Stimulated activated effector memory CD8-positive, alpha-beta T cell treated with anti-CD3 and anti-CD28 coated beads, Interleukin-12 subunit alpha, Interleukin-12 subunit beta, amount 100 ng/mL, for 72 hours (primary cell): ENCODE results near the gene PPP1R15B.

Experiments
- ATAC-seq: fragments of 150-1000 bp; cut with Tn5 transposase; 2 replicates; pipeline ENCODE4 v1.10.0; 2021
- DNase-seq, 2 donors: peaks; one replicate each; pipeline ENCODE4 v3.0.0; 2021 to 2022; ENCODE audit warnings: low spot score in 2 of 2
- H3K27ac Mint-ChIP-seq: one replicate; pipeline ENCODE4 v1.8.0; 2022; ENCODE audit warnings: mild to moderate bottlenecking, mixed read lengths
- H3K36me3 Mint-ChIP-seq: one replicate; pipeline ENCODE4 v1.8.0; 2022; ENCODE audit warnings: mild to moderate bottlenecking, mixed read lengths
- H3K4me1 Mint-ChIP-seq: one replicate; pipeline ENCODE4 v1.8.0; 2022; ENCODE audit warnings: mixed read lengths
- H3K4me3 Mint-ChIP-seq: one replicate; pipeline ENCODE4 v1.8.0; 2022; ENCODE audit warnings: mild to moderate bottlenecking, mixed read lengths
- H3K9me3 Mint-ChIP-seq: one replicate; pipeline ENCODE4 v1.8.0; 2022; ENCODE audit warnings: mixed read lengths

PPP1R15B gene

DNA sequence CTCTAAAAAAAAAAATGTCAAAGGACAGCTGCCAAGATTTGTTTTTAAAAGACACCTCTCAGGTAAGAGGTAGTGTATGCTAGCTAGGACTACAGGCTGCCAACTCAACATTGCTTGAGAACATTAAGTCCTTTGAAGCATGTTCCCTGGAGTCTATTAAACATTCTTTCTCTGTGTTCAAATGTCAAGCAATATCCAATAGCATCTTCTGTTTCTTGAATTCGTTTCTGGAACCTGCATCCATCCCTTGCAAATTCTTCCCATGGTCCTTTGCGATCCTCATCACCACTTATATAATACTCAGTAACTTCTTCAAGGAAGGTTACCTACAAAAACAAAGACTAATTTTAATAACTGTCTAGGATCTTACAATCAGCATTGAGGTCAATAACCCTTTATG, 5.6 kb downstream of the PPP1R15B start:
- Mint-ChIP-seq H3K27ac (no peak overlapping the region), H3K4me1 (peaks cover 18% of the 10 kb centered on the region), H3K4me3 (peak overlapping the region; percentile 95), H3K36me3 (peaks cover 100% of the 10 kb centered on the region), H3K9me3 (no peaks in the 10 kb centered on the region)
- DNase-seq (no peak), ATAC-seq (no peak)

DNA sequence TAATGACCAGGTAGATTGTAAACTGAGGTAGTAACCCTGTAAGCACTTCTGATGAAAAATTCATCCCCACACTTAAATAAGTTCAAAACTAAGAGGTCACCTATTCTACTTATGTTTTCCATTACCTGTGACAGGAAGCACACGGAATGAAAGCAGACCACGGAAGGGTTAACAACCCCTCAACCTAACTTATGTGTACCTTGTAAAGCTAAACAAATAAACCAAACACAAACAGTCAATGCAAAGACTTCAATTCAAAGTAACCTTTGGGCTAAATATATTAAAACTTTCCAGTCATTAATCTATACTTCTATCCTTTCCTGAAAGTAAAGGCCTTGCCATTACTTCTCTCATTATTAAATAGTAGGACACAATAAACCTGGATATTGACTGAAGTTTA, 7.0 kb downstream of the PPP1R15B start:
- ATAC-seq: no peak
- H3K4me1 Mint-ChIP-seq: peaks cover 22% of the 10 kb centered on the region
- no peaks in the 10 kb centered on the region for H3K9me3 Mint-ChIP-seq
- DNase-seq: no peak
- peak overlapping the region; percentile 63 for H3K27ac Mint-ChIP-seq
- H3K36me3 Mint-ChIP-seq: peaks cover 100% of the 10 kb centered on the region
- peak overlapping the region; percentile 4 for H3K4me3 Mint-ChIP-seq

DNA sequence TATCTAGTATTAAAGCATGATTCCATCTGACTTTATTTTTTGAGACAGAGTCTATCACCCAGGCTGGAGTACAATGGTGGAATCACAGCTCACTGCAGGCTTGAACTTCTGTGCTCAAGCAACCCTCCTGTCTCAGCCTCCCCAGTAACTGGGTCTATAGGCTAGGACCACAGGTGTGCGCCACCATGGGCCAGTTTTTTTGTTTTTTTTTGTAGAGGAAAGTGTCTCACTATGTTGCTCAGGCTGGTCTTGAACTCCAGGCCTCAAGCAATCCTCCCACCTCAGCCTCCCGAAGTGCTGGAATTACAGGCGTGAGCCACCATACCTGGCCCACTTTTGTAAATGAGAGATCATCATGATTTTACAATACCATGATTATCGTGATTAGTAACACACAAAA, 9.2 kb downstream of the PPP1R15B start:
- Mint-ChIP-seq H3K9me3 (no peaks in the 10 kb centered on the region), H3K4me1 (peaks cover 22% of the 10 kb centered on the region), H3K36me3 (peaks cover 100% of the 10 kb centered on the region), H3K4me3 (no peak overlapping the region), H3K27ac (peak overlapping the region; percentile 11)
- DNase-seq (no peak), ATAC-seq (no peak)

DNA sequence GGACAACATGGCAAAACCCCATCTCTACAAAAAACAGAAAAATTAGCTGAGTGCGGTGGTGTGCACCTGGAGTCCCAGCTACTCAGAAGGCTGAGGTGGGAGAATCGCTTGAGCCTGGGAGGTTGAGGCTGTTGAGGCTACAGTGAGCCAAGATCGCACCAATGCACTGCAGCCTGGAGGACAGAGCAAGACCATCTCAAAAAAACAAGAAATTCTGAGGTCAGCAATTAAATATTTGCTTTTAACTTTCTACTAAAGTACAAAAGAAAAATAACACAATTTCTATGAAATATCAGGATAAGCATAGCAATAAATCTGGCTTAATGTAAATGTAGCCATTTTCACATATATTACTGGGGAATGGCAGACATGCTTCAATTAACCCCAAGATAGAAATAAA, 9.9 kb downstream of the PPP1R15B start:
- no peak for ATAC-seq
- no peak for DNase-seq
- H3K4me3 Mint-ChIP-seq: no peak overlapping the region
- peak overlapping the region; percentile 70 for H3K27ac Mint-ChIP-seq
- H3K4me1 Mint-ChIP-seq: peaks cover 22% of the 10 kb centered on the region
- H3K9me3 Mint-ChIP-seq: no peaks in the 10 kb centered on the region
- peaks cover 100% of the 10 kb centered on the region for H3K36me3 Mint-ChIP-seq

DNA sequence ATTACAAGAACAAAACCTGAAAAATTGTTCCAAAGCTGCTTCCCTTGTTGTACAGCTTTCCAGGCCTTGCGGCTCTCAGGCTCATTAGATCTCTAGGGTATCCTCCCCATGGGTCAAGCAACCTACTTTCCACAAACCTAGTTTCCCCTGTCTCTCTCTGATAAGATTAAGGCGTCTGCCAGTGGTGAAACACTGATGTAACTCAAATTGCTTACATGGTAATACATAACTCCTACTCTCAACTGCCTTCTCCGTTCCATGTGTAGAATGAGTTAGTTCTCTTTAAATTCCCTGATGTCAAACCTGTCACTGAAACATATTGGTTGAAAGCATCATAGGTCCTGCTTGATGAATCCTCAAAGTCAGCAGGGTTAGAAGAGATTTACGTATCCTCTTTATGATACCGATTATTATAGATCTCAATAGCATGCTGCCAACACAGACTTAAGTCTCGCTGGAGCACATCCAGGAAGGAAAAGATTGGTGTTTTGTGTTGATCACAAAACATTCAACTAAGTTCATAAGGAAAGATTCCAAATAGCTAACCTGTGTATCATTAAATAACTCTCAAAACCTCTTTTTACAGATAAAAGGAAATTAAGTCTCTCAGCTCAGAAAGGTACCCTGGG, 10.6 kb downstream of the PPP1R15B start:
- DNase-seq: no peak
- peaks cover 100% of the 10 kb centered on the region for H3K36me3 Mint-ChIP-seq
- H3K27ac Mint-ChIP-seq: peak overlapping the region; percentile 70
- H3K9me3 Mint-ChIP-seq: no peaks in the 10 kb centered on the region
- no peak for ATAC-seq
- H3K4me3 Mint-ChIP-seq: no peak overlapping the region
- H3K4me1 Mint-ChIP-seq: peaks cover 18% of the 10 kb centered on the region

DNA sequence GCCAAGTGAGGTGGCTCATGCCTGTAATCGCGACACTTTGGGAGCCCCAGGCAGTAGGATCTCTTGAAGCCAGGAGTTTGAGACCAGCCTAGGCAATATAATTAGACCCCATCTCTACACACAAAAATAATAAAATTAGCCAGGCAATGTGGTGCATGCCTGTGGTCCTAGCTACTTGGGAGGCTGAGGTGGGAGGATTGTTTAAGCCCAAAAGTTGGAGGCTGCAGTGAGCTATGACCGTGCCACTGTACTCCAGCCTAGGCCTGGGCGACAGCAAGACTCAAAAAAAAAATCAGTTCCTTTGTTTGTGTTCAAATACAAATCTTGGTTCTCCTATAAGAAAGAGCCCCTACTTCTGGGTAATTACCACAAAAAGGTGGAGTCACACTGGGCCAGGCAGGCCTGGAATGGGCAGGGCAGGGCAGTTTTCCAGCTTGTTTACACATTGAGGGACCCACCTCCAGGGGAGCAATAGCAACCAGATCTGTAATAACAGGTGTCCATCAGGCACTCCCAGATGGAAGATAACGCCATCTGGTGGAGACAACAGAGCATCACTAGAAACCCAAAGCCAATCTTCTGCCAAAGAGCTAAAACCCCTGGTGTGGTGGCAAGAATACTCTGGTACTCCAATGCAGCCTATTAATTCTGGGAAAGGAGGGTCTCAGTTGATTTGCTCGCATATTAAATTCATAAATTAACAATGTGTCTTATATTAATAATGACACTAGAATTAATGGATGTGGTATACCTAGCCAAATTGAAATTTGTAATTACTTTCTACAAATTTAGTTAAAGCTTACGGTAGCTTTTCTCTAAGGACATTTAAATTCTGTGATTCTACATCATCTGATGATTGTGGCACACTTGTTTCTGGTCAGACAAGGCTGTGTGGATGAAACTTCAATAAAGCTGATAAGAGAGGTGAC, 13.2 kb downstream of the PPP1R15B start:
- Mint-ChIP-seq H3K36me3 (peaks cover 93% of the 10 kb centered on the region), H3K4me3 (no peak overlapping the region), H3K4me1 (peaks cover 7% of the 10 kb centered on the region), H3K9me3 (no peaks in the 10 kb centered on the region), H3K27ac (peak overlapping the region; percentile 45)
- ATAC-seq (peak; percentile 96), DNase-seq (peak in 1 of 2 donors; percentile 69)

DNA sequence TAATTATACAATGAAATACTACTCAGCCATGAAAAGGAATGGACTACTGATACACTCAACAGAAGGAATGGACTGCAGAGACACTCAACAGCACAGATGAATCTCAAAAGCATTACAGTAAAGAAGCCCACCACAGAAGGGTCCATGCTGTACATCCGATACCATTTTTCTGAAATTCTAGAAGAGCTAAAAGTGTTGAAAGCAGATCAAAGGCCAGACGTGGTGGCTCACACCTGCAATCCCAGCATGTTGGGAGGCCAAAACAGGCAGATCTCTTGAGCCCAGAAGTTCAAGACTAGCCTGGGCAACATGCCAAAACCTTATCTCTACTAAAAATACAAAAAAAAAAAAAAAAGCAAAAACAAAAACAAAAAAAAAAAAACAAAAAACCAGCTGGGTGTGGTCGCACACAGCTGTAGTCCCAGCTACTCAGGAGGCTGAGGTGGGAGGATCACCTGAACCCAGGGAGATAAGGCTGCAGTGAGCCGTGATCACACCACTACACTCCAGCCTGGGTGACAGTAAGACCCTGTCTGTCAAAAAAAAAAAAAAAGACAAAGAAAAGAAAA, 15.5 kb downstream of the PPP1R15B start:
- no peak overlapping the region for H3K4me3 Mint-ChIP-seq
- DNase-seq (no peak), ATAC-seq (no peak)
- no peak overlapping the region for H3K27ac Mint-ChIP-seq
- peaks cover 69% of the 10 kb centered on the region for H3K36me3 Mint-ChIP-seq
- H3K9me3 Mint-ChIP-seq: no peaks in the 10 kb centered on the region
- peaks cover 6% of the 10 kb centered on the region for H3K4me1 Mint-ChIP-seq

DNA sequence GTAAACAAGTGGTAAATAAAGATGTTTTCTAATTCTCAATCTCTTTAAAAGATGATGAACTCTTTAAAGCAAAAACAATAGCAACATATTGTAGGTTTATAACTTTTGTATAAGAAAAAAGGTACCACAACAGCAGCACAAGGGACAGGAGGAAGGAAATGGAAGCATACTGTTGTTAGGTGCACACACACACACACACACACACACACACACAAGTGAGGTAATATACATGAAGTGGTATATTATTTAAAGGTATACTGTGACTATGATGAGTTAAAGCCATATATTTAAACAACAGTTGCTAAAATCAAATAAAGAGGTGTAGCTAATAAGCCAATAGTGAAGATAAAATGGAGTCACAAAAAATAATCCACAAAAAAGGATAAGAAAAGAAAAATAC, 20.0 kb downstream of the PPP1R15B start:
- no peaks in the 10 kb centered on the region for H3K9me3 Mint-ChIP-seq
- H3K36me3 Mint-ChIP-seq: peaks cover 24% of the 10 kb centered on the region
- ATAC-seq: no peak
- no peaks in the 10 kb centered on the region for H3K4me1 Mint-ChIP-seq
- no peak for DNase-seq
- H3K27ac Mint-ChIP-seq: no peak overlapping the region
- H3K4me3 Mint-ChIP-seq: no peak overlapping the region

DNA sequence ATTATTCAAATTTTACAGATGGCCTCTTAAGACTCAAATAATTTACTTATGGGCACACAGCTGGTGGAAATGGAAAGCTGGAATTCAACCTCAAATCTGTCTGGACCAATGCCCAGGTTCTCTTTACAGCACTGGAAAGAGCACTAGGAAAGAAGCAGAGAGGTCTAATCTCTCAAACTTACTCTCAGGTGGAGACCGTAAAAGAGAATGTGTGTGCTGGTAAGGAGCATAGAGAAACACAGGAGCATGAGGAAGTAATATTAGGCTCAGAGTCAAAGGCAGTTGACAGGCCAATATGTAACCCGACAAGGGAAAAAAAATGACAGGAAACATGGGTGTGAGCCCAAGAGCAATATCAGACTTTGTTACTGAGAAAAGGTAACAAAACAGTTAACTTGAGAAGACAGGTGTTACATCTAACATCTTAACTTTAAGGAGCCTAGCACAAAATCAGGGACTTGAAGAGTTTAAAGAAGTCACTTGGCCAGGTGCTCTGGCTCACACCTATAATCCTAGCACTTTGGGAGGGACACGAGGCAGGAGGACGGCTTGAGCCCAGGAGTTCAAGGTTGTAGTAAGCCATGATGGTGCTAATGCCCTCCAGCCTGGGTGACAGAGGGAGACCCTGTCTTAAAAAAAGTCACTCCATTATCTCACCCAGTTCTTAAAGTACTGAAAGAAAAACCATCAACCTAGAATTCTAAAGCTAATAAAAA, 20.7 kb downstream of the PPP1R15B start:
- Mint-ChIP-seq H3K27ac (no peak overlapping the region), H3K36me3 (peaks cover 17% of the 10 kb centered on the region), H3K4me3 (no peak overlapping the region), H3K4me1 (no peaks in the 10 kb centered on the region), H3K9me3 (no peaks in the 10 kb centered on the region)
- DNase-seq (no peak), ATAC-seq (no peak)

DNA sequence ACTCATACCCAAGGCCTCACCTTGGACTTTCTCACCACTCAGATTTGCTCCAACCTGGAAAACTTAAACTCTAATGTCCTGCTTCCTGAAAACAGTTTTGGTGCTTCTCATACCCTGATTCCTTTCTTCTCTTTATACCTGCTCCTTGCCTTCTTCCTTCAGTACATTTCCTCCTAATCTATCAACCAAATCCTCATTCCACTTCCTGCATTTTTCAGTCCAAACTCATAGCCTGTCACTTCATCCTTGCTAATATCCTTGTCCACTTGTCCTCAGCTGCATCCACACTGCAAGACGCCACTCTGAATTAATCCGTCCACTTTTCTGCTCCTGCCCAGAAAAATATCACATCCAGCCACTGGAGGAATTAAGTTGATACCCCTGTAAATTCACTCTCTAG, 25.9 kb downstream of the PPP1R15B start:
- no peak overlapping the region for H3K4me3 Mint-ChIP-seq
- ATAC-seq (no peak), DNase-seq (no peak)
- no peak overlapping the region for H3K27ac Mint-ChIP-seq
- H3K36me3 Mint-ChIP-seq: no peaks in the 10 kb centered on the region
- no peaks in the 10 kb centered on the region for H3K9me3 Mint-ChIP-seq
- no peaks in the 10 kb centered on the region for H3K4me1 Mint-ChIP-seq

DNA sequence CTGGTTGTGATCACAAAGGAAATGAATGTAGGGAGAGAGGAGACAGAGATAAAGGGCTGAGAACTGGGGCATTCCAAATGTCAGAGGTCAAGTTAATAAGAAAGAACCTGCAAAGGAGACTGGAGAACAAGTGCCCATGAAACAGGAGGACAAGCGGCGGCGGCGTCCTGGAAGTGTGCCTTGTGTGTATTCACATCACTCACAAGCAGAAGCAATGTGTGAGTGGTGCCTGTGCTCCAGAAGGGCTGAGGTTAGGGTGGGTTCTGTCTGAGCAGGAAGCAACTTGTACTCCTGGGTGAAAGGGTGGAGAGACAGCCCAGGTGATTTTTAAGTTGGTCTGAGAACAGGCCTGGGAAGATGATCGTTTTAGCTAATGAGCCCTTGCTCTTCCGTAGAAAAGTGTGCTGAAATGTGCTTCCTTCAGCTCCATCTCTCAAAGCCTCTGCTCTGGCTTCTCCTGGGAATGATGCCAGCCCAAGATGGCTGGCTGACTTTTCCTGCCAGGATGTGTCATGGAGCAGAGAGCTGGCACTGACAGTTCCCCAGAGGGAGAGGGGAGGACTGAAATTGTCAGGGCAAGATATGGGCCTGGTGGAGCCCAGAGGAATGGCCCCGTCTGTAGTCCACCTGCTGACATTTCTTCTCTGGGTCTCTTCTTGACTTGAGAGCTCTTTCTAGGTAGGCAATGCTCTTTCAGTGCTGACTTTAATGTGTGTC, 26.8 kb downstream of the PPP1R15B start:
- Mint-ChIP-seq H3K4me3 (no peak overlapping the region), H3K4me1 (no peaks in the 10 kb centered on the region), H3K27ac (no peak overlapping the region), H3K9me3 (no peaks in the 10 kb centered on the region), H3K36me3 (no peaks in the 10 kb centered on the region)
- no peak for ATAC-seq
- no peak for DNase-seq

DNA sequence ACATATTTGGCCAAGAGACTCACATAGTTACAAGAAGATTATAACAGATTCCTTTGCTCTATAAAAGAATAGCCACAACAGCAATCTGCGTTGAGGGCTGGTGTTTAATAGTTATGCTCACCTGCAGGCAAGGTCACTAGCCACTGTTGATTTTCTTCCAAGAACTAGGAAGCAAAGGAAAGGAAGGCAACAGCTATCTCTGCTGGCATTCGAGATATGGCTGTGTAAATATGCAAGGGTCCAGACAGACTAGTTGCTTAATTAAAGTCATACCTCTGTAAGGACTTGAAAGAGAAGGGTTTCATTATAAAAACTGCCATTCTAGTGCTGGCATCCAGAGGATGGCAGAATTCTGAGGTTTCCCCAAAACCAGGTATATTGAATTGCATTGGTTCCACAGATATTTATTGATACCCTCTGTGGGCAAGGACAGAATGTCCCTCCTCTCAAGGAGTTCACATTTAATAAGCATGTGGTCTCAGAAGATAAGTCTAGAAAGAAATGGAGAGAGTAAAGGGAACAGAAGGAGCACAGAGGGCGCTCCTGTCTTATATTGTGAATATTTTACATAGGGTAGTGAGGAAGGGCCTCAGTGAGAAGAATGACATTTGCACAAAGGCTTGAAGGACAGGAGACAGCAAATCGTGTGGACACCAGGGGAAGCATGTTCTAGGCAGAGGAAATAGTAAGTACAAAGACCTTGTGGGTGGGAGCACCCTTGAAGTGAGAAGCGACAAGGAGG, 28.3 kb downstream of the PPP1R15B start:
- Mint-ChIP-seq H3K4me1 (peaks cover 1% of the 10 kb centered on the region), H3K4me3 (no peak overlapping the region), H3K27ac (no peak overlapping the region), H3K36me3 (no peaks in the 10 kb centered on the region), H3K9me3 (no peaks in the 10 kb centered on the region)
- DNase-seq (no peak), ATAC-seq (no peak)

DNA sequence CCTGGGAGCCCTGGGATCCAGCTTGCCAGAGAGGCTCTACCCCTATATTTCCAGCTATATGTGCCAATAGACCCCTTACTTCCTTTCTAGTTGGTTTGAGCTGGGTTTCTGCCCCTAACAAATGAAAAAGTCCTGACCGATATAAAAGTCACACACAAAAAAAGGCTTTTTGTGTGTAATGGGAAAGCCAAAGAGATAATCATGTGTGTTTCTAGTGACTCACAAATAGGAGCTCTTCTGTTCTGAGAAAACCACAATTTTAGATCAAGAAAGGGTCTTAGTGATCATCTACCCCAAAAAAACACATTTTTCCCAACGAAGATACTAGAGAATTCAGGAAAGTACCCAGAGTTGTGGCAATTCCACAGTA, 28.9 kb downstream of the PPP1R15B start:
- Mint-ChIP-seq H3K9me3 (no peaks in the 10 kb centered on the region), H3K27ac (no peak overlapping the region), H3K4me3 (no peak overlapping the region), H3K36me3 (no peaks in the 10 kb centered on the region), H3K4me1 (peaks cover 8% of the 10 kb centered on the region)
- no peak for DNase-seq
- no peak for ATAC-seq

DNA sequence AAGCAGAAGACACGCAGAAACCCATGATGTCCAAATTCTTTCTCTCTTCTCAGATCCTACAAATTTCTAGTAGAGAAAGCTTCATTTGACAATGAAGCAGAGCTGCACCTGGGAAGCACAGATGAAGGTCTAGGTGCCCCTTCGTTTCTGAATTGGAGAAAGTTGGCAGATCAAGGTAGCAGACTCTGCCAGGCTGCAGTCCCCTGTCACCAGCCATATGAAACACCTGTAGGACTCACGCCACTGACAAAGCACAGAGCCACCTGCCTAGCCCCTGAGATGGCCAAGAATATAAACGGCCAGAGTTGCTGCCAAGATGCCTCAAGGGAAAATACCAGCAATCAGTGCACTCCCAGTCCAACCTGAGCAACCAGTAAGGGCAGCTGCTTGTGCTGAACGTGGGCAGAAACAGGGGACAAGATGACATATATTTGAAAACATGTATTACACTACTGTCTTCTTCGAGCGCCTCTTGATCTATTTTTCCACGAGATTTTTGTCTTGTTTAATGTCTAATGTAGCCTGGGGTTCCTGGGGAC, 31.3 kb downstream of the PPP1R15B start:
- H3K27ac Mint-ChIP-seq: no peak overlapping the region
- H3K9me3 Mint-ChIP-seq: no peaks in the 10 kb centered on the region
- ATAC-seq: no peak
- no peaks in the 10 kb centered on the region for H3K36me3 Mint-ChIP-seq
- no peak for DNase-seq
- H3K4me3 Mint-ChIP-seq: no peak overlapping the region
- peaks cover 12% of the 10 kb centered on the region for H3K4me1 Mint-ChIP-seq
